Panc1 (cell line): ENCODE data around the gene LIN28B. TPM values are rescaled to one million over a fixed set of nuclear protein-coding genes. Genes with fewer than 3 reads are reported as not detected.

Experiments
- ATAC-seq: fragments of 200-7000 bp; cut with Tn5 transposase; 2 replicates; pipeline ENCODE4 v1.9.1; 2020; ENCODE audit warnings: mild to moderate bottlenecking, moderate library complexity
- BruUV-seq: library from RNA; stranded (reverse); fragments of 400-500 nt; replicated peaks from 2 replicates; lab custom pipeline; 2021; lab: Mats Ljungman, UMichigan
- CTCF ChIA-PET: fragments of 300-600 bp; sonication (Branson Sonifier 250); formaldehyde crosslinking; loops from one replicate; lab custom pipeline; 2022; ENCODE audit warnings: antibody characterized with exemption; lab: Charles Lee
- POLR2A ChIA-PET: fragments of 300-600 bp; sonication (Branson Sonifier 250); formaldehyde crosslinking; loops from one replicate; lab custom pipeline; 2022; ENCODE audit warnings: antibody characterized with exemption; lab: Charles Lee
- DNase-seq: peaks from one replicate; pipeline ENCODE4 v3.0.0-alpha.2; 2010; ENCODE audit warnings: low read depth, low spot score
- H3K27ac ChIP-seq: 2 replicates; pipeline ENCODE4 v1.5.1; 2011; ENCODE audit warnings: mild to moderate bottlenecking, low read length, inconsistent platforms
- H3K27me3 ChIP-seq: fragments of 200-500 bp; sonication (Bioruptor generic); 2 replicates; pipeline ENCODE4 v1.6.0; 2014; ENCODE audit warnings: low read length, inconsistent platforms; ENCODE audit not compliant: control insufficient read depth, insufficient read depth
- H3K36me3 ChIP-seq: fragments of 200-500 bp; sonication (Bioruptor generic); 2 replicates; pipeline ENCODE4 v1.5.1; 2014; ENCODE audit warnings: inconsistent platforms, mild to moderate bottlenecking, low read length, moderate library complexity; ENCODE audit not compliant: control insufficient read depth, insufficient read depth
- H3K4me1 ChIP-seq: 2 replicates; pipeline ENCODE4 v1.5.1; 2011; ENCODE audit warnings: inconsistent platforms, mild to moderate bottlenecking, low read length, moderate library complexity; ENCODE audit not compliant: control insufficient read depth, insufficient read depth
- H3K4me3 ChIP-seq, 2 experiments: 2 replicates each; pipeline ENCODE4 v1.5.1; 2011 to 2012; ENCODE audit warnings: low read depth in 2 of 2, low read length in 2 of 2, mild to moderate bottlenecking in 2 of 2, inconsistent platforms in 1 of 2, moderate library complexity in 1 of 2
- H3K9me3 ChIP-seq: fragments of 200-500 bp; sonication (Bioruptor generic); 2 replicates; pipeline ENCODE4 v1.5.1; 2014; ENCODE audit warnings: low read depth, mild to moderate bottlenecking, inconsistent platforms, low read length, moderate library complexity; ENCODE audit not compliant: control insufficient read depth, insufficient read depth
- POLR2AphosphoS5 ChIP-seq: IDR thresholded peaks from 2 replicates; pipeline ENCODE4 v1.6.1; 2012; ENCODE audit warnings: mild to moderate bottlenecking, low read depth, low read length, moderate library complexity
- SIN3A ChIP-seq: IDR thresholded peaks from 2 replicates; pipeline ENCODE4 v1.6.1; 2012; ENCODE audit warnings: low read depth, mild to moderate bottlenecking, low read length, moderate library complexity, borderline replicate concordance; ENCODE audit not compliant: insufficient read depth
- TCF7L2 ChIP-seq: IDR thresholded peaks from 2 replicates; pipeline ENCODE4 v1.6.1; 2011; ENCODE audit warnings: mild to moderate bottlenecking, low read depth, low read length, inconsistent platforms
- in situ Hi-C: cut with HindIII; loops from 2 replicates; pipeline ENCODE4 v1.10.0; 2016; ENCODE audit warnings: low sequenced_read_pairs, low pct_unique_long_range_greater_than_20kb
- intact Hi-C: fragments of 100-400 bp; cut with micrococcal nuclease; formaldehyde crosslinking; loops from one replicate; pipeline ENCODE4 v1.10.0; 2022; ENCODE audit not compliant: unreplicated experiment
- total RNA-seq: library from RNA; stranded (reverse); gene quantifications from one replicate; pipeline ENCODE4 v1.2.1, GENCODE V29; 2021; ENCODE audit not compliant: unreplicated experiment
- TF ChIP-seq, protein P1 (sequence below), 2 experiments: IDR thresholded peaks; 2 replicates each; pipeline ENCODE4 v1.6.1; 2011 to 2012; ENCODE audit warnings: low read depth in 2 of 2, control low read depth in 1 of 2, low read length in 1 of 2, mild to moderate bottlenecking in 1 of 2, moderate library complexity in 1 of 2; ENCODE audit not compliant: insufficient read depth in 1 of 2

The LIN28B gene
- total RNA-seq, 1 experiment from 2014 or later, result 5.8 TPM

DNA sequence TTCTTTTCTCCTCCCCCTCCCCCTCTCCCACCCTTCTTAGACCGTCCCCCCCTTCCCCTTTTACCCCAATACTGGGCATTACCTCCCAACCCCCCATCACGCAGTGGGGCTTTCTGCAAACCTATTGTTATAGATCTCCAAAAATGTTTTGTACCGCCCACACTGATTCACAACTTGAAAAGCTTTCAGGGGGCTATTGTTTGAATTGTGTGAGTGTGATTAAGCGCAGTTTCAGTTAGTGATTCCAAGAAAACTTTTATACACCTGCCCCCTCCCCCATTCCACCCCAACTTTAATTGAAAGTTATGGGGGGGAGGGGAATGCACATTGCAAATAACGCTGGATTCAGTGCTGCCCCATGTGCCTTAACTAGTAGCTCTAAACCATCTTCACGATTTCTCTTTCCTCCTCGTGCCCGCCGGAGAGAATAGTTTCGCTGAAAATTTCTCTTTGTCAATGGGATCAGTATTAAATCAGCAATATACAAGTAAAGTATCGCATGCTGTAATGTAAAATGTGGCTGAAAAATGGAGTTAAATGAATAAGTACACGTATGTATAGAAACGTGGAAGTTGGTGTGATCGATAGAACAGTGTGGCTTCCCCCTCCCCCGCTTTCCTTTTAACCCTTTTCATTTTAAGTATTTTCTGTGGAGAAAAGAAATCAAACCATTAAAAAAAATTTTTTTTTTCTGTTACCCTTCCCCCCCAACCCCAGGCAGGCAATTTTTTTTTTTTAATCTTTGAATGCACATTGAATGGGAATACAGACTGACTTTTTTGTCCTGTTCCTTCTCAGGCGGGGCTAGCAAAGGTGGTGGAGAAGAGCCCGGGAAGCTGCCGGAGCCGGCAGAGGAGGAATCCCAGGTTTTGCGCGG is 632 bp downstream of the LIN28B start:
- in situ Hi-C loops (no loop called here), intact Hi-C loops (loop anchor here (5.0 kb wide), 1 partner anchor 165 kb away; no protein-coding TSS in a partner anchor)
- Histone ChIP-seq H3K27ac (peak overlapping the region; percentile 97), H3K4me1 (peaks cover 15% of the 10 kb centered on the region), H3K9me3 (no peaks in the 10 kb centered on the region), H3K36me3 (no peaks in the 10 kb centered on the region), H3K4me3 (peak overlapping the region; percentile 71 to 86), H3K27me3 (no peaks in the 10 kb centered on the region; the same call in 1 of the 2 replicates)
- ATAC-seq, result peak; percentile 72
- ChIA-PET CTCF (interaction anchor here (0.6 to 1.3 kb wide), 2 partner anchors 30 to 120 kb away, joined by 4 to 8 read pairs; no protein-coding TSS in a partner anchor), POLR2A (interaction anchor here (0.7 to 1.1 kb wide), 3 partner anchors 13 to 358 kb away, joined by 3 to 23 read pairs (median 18); partner anchors contain the start of gene HACE1)
- BruUV-seq, result no TSS peak
- TF ChIP-seq, protein P1, sequence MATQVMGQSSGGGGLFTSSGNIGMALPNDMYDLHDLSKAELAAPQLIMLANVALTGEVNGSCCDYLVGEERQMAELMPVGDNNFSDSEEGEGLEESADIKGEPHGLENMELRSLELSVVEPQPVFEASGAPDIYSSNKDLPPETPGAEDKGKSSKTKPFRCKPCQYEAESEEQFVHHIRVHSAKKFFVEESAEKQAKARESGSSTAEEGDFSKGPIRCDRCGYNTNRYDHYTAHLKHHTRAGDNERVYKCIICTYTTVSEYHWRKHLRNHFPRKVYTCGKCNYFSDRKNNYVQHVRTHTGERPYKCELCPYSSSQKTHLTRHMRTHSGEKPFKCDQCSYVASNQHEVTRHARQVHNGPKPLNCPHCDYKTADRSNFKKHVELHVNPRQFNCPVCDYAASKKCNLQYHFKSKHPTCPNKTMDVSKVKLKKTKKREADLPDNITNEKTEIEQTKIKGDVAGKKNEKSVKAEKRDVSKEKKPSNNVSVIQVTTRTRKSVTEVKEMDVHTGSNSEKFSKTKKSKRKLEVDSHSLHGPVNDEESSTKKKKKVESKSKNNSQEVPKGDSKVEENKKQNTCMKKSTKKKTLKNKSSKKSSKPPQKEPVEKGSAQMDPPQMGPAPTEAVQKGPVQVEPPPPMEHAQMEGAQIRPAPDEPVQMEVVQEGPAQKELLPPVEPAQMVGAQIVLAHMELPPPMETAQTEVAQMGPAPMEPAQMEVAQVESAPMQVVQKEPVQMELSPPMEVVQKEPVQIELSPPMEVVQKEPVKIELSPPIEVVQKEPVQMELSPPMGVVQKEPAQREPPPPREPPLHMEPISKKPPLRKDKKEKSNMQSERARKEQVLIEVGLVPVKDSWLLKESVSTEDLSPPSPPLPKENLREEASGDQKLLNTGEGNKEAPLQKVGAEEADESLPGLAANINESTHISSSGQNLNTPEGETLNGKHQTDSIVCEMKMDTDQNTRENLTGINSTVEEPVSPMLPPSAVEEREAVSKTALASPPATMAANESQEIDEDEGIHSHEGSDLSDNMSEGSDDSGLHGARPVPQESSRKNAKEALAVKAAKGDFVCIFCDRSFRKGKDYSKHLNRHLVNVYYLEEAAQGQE (IDR thresholded peaks at IDR 0.05; ENCODE audit: insufficient read depth in 1 of 2, low read depth in 2 of 2, low read length in 1 of 2), result 0 out of 4 replicates have a peak, but pooled peaks of 1 of the 2 experiments have one; percentile 8
- no peak for TF ChIP-seq SIN3A
- peak; percentile 25; the same call in 1 of the 2 replicates for TF ChIP-seq POLR2AphosphoS5
- no peak for DNase-seq

DNA sequence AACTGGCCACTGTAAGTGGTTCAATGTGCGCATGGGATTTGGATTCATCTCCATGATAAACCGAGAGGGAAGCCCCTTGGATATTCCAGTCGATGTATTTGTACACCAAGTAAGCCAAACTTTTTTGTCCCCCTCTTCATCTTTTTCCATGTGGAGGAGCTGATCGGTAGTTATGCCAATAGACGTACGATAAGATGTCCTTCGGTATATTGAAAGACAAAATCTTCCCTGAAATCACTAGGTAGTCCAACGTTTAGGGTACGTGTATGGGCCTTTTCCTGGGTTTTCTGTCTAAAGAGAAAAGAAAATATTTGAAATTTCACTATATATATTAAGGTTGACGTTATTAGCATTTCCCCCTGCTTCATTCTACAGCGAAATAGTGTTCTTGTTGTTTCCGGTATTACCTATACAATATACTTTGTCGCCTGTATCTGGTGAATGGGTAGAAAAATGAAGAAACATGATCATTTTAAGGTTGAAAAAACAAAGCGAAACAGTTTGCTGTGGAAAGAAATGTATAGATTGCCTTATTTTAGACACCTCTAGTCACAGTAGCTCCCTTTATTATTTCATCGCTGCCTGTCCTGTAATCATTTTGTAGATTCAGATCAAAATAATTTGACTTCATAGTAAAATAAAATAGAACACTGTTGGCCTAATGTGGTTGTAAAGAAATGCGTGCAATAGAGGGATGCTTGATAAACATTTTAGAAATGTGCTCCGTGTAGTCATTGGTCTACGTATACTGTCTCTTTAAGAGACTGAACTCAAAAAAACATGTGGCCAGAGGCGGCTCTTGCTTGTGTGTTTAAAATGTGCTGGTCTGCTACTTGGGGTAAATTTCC is 1.5 kb downstream of the LIN28B start:
- ChIA-PET CTCF (interaction anchor here (0.6 to 1.3 kb wide), 3 partner anchors 10 to 119 kb away, joined by 3 to 8 read pairs (median 4); no protein-coding TSS in a partner anchor), POLR2A (interaction anchor here (0.8 to 1.1 kb wide), 2 partner anchors 12 to 357 kb away, joined by 18 to 23 read pairs; no protein-coding TSS in a partner anchor)
- intact Hi-C loops, result loop anchor here (5.0 kb wide), 1 partner anchor 166 kb away; no protein-coding TSS in a partner anchor
- Histone ChIP-seq H3K27me3 (no peaks in the 10 kb centered on the region), H3K4me3 (peak overlapping the region; percentile 71 to 86), H3K27ac (peak overlapping the region; percentile 97), H3K9me3 (no peaks in the 10 kb centered on the region), H3K36me3 (no peaks in the 10 kb centered on the region), H3K4me1 (peaks cover 15% of the 10 kb centered on the region)
- no peak for DNase-seq
- TF ChIP-seq TCF7L2 (no peak), SIN3A (no peak)
- TF ChIP-seq, protein P1 (IDR thresholded peaks at IDR 0.05; ENCODE audit: insufficient read depth in 1 of 2, low read depth in 2 of 2, low read length in 1 of 2), result 0 out of 4 replicates have a peak, but pooled peaks of 1 of the 2 experiments have one; percentile 5
- peak; percentile 63 for ATAC-seq
- in situ Hi-C loops, result no loop called here
- no TSS peak for BruUV-seq
